K562 treated with DMSO at 1 percent for 4 hours (cell line): ENCODE measurements around the gene FAM13A. TPM values are rescaled to one million over a fixed set of nuclear protein-coding genes. Genes with fewer than 3 reads are reported as not detected.

Experiments
- total RNA-seq: library from RNA; unstranded; fragments of 300-600 nt; gene quantifications from 2 replicates; pipeline ENCODE4 v1.2.3, GENCODE V29; 2022; ENCODE audit not compliant: insufficient read depth

The FAM13A gene
- 6.6 and 7.5 TPM in 2 replicates for total RNA-seq

DNA sequence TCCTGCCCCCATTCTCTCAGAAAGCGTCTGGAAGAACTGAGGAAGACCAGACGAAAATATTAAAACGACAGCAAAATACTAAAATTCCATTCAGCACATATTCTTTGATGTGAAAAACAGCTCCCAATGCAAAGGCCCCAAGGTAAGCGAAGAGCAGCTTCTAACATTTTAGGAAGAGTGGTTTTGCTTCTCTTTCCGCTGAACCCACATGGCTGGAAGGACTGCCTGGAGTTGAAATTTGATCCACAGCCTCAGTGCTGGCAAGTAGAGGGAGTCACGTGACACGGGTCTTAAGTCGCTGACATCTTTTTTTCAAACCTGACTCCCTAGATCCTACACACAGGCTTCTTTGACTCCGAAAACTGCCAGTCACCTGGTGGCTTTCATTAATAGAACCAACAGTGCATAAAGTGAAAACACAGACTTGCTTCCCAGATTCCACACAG lies at the start of gene FAM13A:
TSS of gene FAM13A (minus strand) at position 233 of the 446 bp plus-strand sequence. CDS start at position 12, 221 bp downstream.

GRCh38 chr4:88697588-88698329 lies 359.2 kb downstream of the FAM13A start, which contains the start of gene NAP1L5:
TSS of gene NAP1L5 (minus strand) at chr4:88697829. CDS start at chr4:88697754, 75 bp downstream.

Other genes starting within 250 kb of the FAM13A start
- 4.7 and 4.8 TPM in 2 replicates for gene TIGD2, start 54.3 kb upstream of the FAM13A start, total RNA-seq